ENCODE measurements around the gene EEA1.
A peak's percentile ranks its signal among the peaks of the same experiment; 100 is the strongest.

The EEA1 gene

GRCh38 chr12:92886131-92886530 is 43.0 kb downstream of the EEA1 start:
- DNase-seq (ENCODE audit: low read depth): no peak

DNA sequence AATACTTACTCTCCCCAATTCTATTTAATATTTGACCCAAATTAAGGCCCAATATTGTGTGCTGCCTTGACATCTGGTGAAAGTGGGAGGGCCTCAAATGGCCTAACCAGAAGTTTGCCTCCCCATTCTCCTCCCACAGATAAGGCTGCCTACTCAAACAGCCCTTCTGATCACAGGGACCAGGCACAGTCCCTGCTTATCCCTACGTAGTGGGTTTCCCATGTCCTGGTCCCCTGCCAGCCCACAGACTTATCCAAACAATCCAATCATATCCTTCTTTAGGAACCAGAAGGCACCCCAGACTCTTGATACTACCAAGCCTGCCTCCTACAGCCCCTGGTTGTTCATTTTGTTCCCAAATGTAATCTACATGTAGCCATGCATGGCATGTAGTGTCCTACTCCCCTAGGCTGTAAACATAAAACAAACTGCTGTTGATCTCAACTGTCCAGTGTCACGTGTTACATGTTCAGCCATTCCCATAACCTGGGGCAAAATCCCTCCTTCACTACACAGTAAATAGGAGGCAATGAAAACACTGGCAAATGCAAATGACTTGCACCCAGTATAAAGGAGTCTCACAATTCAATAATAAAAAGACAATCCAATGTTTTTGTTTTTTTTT is 49.3 kb downstream of the EEA1 start:
- DNase-seq (ENCODE audit: low read depth): no peak

DNA sequence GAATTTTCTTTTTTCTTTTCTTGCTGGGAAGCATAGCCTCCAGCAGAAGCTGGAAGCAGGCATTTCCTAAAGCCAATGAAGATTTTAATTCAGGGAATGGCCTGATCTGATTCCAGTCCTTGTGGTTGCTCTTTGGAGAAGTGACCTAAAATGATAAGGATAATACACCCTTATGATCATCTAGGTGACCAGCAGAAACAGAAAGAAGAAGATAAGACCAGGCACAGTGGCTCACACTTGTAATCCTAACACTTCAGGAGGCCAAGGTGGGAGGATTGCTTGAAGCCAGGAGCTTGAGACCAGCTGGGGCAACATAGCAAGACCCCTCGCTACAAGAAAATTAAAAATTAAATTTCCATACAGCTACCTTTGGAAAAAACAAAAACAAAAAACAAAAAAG is 51.2 kb downstream of the EEA1 start:
- DNase-seq (ENCODE audit: low read depth): no peak

- DNase-seq (ENCODE audit: low read depth): no peak
Measured at GRCh38 chr12:92876496-92876895, 52.6 kb downstream of the EEA1 start.

DNA sequence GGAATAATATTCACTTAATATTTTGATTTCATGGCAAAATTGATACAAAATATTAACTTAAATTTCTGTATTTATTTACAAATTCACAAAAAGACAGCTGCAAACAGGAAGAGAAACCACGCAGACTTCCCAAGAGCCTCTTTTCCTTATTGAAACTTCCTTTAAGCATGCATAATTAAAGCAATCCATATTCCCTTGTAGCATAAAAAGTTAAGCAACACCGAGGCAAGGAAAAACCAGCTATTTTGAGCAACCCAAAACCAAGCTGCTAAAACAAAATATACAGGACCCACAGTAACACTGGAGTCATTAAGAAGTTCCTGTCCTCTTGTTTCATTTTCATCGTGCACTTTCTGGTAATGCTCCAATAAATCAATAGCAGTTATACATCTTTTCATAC is 58.0 kb downstream of the EEA1 start:
- DNase-seq (ENCODE audit: low read depth): no peak

GRCh38 chr12:92866418-92866817 is 62.7 kb downstream of the EEA1 start:
- no peak for DNase-seq (ENCODE audit: low read depth)

DNA sequence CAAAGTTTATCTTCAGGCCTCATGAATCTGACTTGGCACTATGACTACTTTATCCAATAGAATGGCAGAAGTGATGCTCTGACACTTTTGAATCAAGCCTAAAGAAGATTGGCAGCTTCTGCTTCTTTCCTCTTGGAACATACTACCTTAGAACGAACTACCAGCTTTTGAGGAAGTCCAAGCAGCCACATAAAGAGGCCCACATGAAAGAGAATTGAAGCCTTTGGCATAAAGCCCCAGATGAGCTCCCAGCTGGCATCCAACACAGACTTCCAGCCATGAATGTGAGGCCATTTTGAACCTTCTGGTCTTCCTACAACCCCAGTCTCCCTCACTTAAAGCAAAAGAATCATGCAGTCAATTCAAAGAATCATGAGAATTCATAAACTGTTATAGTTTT is 65.8 kb downstream of the EEA1 start:
- no peak for DNase-seq (ENCODE audit: low read depth)

DNA sequence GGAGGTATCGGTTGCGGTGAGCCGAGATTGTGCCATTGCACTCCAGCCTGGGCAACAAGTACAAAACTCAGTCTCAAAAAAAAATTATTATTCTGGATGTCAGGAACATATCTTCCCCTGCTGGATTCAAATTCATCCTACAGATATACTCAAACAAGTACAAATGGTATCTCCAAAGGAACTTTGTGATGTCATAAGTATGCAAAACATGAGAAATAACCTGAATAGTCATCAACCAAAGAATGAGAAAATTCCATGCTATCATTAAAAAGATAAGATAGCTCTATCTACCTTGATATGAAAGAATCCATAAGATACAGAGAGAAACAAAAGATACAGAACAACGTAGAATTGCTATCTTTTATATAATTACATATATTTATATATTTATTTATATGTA is 67.7 kb downstream of the EEA1 start:
- DNase-seq (ENCODE audit: low read depth): no peak

GRCh38 chr12:92860521-92860920 is 68.6 kb downstream of the EEA1 start:
- no peak for DNase-seq (ENCODE audit: low read depth)

DNA sequence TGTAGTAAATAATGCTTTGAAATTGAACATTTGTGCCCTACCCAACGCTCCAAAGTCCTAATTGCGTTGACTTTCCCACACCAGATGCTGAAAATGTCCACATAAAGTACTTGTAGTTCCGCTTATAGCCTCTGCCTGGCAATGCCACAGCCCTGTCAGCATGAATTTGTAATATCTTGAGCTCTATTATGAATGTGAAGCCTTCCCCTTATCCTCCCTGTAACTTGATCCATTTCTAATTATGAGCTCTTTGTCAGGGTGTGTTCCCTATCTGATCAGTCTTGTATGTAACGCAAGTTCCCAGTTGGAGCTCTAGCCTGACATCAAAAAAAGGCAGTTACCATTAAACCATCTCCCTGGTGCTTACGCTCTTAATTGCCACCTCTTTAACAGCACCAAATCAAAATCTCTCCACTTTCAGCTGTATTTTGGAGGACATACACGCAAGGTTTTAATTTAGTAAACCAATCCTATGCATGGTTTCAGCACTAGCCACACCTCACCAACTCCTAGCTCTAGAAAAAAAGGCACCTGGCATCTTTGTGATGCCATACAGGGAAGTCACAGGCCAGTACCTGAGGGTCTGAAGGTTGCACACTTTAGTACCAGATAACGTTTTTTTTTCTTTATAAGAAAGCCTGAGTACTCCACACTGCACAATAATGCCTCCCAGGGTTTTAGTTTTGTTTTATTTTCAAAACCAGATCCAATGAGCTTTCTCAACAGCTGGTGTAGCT is 69.3 kb downstream of the EEA1 start:
- no peak for DNase-seq (ENCODE audit: low read depth)

- DNase-seq (ENCODE audit: low read depth): no peak
Measured at GRCh38 chr12:92857818-92858217, 71.3 kb downstream of the EEA1 start.

DNA sequence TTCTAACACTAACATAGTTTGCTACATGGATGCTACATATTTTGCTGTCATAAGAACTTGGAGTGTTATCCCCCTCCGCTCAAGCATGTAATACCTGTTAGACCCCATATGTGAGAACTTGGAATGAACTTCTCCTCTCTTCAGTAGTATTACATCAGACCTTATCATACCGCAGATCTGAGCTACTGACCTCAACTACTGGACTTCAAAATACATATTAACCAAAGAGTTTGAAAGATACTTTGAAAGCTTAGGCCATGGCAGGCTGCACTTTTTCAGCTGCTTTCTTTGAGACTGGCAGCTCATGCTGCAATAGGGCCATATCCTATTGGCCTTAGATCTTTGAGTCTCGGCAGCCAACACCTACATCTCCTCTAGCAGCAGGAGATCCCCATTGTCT is 74.8 kb downstream of the EEA1 start:
- DNase-seq (ENCODE audit: low read depth): no peak

DNA sequence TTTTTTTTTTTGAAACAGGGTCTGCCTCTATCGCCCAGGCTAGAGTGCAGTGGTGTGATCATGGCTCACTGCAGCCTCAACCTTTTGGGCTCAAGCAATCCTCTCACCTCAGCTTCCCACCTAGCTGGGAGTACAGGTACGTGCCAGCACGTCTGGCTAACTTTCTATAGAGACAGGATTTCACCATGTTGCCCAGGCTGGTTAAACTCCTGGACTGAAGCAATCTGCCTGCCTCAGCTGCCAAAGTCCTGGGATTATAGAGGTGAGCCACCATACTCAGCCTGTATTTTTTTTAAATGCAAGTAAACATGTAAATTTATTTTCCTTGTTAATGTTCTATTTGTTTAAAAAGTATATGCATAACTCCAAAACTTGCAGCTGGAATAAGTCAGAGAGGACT is 80.4 kb downstream of the EEA1 start:
- DNase-seq (ENCODE audit: low read depth): no peak

DNA sequence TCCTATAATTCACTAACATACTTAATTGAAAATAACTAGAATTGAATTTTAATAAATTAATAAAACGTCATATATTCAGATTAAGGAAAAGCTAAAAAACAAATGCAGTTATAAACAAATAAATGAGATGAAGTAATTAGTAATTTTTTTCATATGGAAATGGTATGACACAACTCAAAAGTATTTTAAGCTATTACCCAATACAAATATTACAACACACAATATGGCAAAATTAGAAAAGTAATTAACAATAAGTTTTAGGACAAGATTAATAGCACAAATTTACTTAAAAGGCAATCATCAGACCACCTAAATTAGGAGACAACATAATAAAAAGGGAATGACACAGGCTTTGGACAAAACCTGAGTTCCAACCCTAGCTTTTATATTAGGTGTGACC is 81.7 kb downstream of the EEA1 start:
- no peak for DNase-seq (ENCODE audit: low read depth)

- no peak for DNase-seq (ENCODE audit: low read depth)
Measured at GRCh38 chr12:92845329-92845728, 83.8 kb downstream of the EEA1 start.

- DNase-seq (ENCODE audit: low read depth): no peak
Measured at GRCh38 chr12:92844151-92844763, 84.8 kb downstream of the EEA1 start.

- no peak for DNase-seq (ENCODE audit: low read depth)
Measured at GRCh38 chr12:92829686-92830282, 99.3 kb downstream of the EEA1 start.

GRCh38 chr12:92828565-92828964 is 100.5 kb downstream of the EEA1 start:
- no peak for DNase-seq (ENCODE audit: low read depth)

DNA sequence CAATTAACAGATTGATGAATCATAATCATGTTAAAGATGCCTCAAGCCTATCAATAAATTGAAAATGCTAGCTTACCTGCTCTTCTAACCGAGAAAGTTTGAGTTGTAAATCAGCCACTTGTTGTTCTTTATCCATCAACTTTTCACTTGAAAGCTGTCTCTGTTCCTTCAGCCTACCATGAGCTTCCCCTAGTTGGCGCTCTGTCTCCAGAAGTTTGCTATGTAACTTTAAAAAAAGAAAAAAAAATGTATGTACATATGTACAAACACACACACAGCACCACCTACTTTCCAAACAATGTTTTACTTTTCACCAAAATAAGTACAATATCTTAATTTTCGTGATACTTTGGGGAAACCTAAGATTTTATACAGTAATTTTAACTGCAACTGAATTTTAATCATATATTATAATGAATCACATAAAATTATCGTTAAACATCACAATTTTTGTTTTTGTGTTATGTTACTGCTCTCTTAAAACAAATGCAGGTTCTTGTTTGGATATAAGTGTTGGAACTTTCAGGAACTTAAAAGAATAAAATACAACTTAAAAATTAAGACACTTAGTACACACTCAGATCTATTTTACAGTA is 101.2 kb downstream of the EEA1 start:
- DNase-seq (ENCODE audit: low read depth): peak; percentile 16

DNA sequence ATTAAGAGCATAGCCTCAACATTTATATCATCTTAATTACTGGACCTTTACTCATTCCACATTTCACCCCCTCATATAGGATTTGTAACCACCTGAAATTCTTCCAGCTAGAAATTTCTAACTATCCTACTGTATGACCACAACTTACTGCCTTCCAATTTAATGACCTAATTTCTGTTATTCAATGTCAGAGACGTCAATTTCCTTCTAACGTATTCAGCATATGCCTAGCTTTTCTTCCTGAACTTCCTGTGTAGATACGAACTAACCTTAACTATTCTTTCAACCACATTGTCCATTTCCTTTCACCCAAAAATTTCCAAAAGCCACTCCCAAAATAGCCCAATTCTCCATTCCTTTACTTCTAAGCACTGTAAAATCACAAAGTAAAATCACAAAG is 108.0 kb downstream of the EEA1 start:
- DNase-seq (ENCODE audit: low read depth): no peak

DNA sequence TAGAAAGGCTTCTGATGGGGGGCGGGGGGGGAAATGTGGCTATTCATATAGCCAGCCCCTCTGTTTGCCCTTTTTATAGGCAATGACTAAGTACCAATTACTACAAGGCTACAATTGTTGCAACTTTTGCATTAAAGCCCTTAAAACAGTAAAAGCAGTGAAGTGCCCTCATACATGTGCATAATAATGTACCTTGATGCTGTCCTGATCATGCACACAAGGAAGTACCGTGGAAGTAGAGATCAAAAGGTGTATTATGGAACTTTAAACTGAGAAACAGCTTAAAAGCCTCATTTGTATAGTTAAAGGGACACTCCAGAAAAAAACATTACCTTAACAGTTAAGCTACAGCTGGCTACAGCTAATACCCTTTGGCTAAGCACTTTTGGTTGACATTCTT is 114.5 kb downstream of the EEA1 start:
- no peak for DNase-seq (ENCODE audit: low read depth)

DNA sequence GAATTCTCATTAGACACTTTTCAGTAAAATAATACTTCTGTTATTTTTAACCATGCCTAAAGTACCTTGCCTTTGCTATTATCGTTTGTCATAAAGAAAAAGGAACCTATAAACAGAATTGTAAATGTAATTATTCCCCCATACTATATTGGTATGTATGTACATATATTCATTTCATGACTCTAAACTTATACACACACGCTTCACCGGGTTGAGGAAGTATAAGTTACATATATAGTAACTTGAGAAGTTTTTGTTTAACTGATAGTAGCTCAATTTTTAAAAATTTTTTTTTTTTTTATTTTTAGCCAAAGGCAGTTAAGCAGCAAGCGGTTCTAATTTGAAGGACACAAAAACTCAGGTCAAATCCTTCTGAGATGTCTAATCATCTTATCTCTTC is 118.7 kb downstream of the EEA1 start:
- DNase-seq (ENCODE audit: low read depth): no peak

GRCh38 chr12:92803903-92804302 is 125.2 kb downstream of the EEA1 start:
- DNase-seq (ENCODE audit: low read depth): no peak
